ENCODE measurements around the gene KCNJ9.
"Not testable (repeated sequence)": the region's sequence is repeated elsewhere in the genome, so short reads cannot be mapped to it uniquely, and the experiment has no call there.

The KCNJ9 gene

GRCh38 chr1:160122978-160123495 is 41.7 kb downstream of the KCNJ9 start:
- Histone ChIP-seq H3K4me3 (no peak overlapping the region), H3K9me3 (no peaks in the 10 kb centered on the region), H3K27me3 (ENCODE audit: low read depth) (no peaks in the 10 kb centered on the region), H3K4me1 (no peaks in the 10 kb centered on the region), H3K36me3 (replicated peaks) (no peaks in the 10 kb centered on the region)
- DNase-seq (ENCODE audit: low spot score in 2 of 2), result no peak
- in situ Hi-C loops (cut with MboI; ENCODE audit: low sequenced_read_pairs), result no loop called here

GRCh38 chr1:160123726-160124125 is 42.4 kb downstream of the KCNJ9 start:
- H3K9me3 ChIP-seq, result no peaks in the 10 kb centered on the region
- in situ Hi-C loops (cut with MboI; ENCODE audit: low sequenced_read_pairs), result no loop called here
- no peaks in the 10 kb centered on the region for H3K36me3 ChIP-seq (replicated peaks)
- H3K4me1 ChIP-seq, result no peaks in the 10 kb centered on the region
- H3K27me3 ChIP-seq (ENCODE audit: low read depth), result no peaks in the 10 kb centered on the region
- H3K4me3 ChIP-seq, result no peak overlapping the region
- DNase-seq (ENCODE audit: low spot score in 2 of 2), result no peak

DNA sequence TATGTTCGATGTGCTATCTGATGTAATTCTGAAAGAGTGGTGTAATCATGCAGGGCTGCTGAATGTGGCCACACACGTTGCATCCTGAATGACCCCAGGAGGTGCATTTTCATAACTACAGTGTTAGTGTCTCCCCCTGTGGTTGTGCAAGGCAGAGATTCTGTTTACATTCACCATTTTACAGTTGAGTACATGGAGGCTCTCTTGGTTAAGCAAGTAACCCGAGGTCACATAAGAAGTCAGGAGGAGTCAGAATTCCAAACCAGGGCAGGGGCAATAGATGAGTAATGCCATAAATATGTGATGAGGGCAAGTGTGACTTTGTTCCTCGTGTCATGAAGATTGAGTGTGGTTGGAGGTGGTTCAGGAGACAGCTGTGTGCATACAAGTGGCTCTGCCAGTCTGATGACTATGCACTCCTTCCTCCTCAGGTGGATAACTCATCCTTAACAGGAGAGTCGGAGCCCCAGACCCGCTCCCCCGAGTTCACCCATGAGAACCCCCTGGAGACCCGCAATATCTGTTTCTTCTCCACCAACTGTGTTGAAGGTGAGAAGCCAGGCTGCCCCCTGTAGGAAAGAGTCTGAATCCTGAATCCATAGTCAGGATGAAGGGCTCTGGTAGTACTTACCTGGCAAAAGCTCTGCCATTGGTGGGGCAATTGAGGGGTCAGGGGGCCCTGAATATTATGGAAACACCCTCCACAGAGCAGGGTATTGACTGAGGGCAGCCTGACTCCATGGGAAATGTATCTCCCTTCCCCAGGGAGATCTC is 43.6 kb downstream of the KCNJ9 start:
- Histone ChIP-seq H3K36me3 (replicated peaks) (no peaks in the 10 kb centered on the region), H3K4me3 (no peak overlapping the region), H3K9me3 (no peaks in the 10 kb centered on the region), H3K4me1 (no peaks in the 10 kb centered on the region), H3K27me3 (ENCODE audit: low read depth) (no peaks in the 10 kb centered on the region)
- in situ Hi-C loops (cut with MboI; ENCODE audit: low sequenced_read_pairs), result no loop called here
- no peak for DNase-seq (ENCODE audit: low spot score in 2 of 2)

- Histone ChIP-seq H3K4me1 (no peaks in the 10 kb centered on the region), H3K4me3 (no peak overlapping the region), H3K27me3 (ENCODE audit: low read depth) (no peaks in the 10 kb centered on the region), H3K9me3 (no peaks in the 10 kb centered on the region), H3K36me3 (replicated peaks) (no peaks in the 10 kb centered on the region)
- DNase-seq (ENCODE audit: low spot score in 2 of 2), result no peak
- in situ Hi-C loops (cut with MboI; ENCODE audit: low sequenced_read_pairs), result no loop called here
Measured at GRCh38 chr1:160125746-160126145, 44.4 kb downstream of the KCNJ9 start.

DNA sequence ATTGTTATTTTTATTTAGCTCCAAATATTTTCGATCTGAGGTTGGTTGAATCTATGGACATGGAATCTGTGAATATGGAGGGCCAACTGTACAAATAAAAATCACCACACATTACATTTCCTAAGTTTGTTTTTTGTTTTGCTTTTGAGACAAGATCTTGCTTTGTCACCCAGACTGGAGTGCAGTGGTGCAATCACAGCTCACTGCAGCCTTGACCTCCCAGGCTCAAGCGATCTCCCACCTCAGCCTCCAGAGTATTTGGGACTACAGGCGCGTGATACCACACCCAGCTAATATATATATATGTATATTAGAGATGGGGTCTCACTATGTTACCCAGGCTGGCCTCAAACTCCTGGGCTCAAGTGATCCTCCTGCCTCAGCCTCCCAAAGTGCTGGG is 45.0 kb downstream of the KCNJ9 start:
- H3K27me3 ChIP-seq (ENCODE audit: low read depth); DNase-seq (ENCODE audit: low spot score in 2 of 2); in situ Hi-C loops (cut with MboI; ENCODE audit: low sequenced_read_pairs); H3K36me3 ChIP-seq (replicated peaks); H3K4me1 ChIP-seq; H3K4me3 ChIP-seq; H3K9me3 ChIP-seq: not testable (repeated sequence)

DNA sequence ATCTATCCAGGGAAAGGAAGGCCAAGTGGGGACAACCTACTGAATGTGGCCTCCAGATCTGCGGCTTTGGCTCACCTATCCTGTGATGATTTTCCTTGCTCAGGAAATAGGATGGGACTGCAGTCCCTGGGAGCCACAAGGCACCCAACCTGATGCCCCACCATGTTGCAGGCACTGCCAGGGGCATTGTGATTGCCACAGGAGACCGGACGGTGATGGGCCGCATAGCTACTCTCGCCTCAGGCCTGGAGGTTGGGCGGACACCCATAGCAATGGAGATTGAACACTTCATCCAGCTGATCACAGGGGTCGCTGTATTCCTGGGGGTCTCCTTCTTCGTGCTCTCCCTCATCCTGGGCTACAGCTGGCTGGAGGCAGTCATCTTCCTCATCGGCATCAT is 46.0 kb downstream of the KCNJ9 start:
- Histone ChIP-seq H3K27me3 (ENCODE audit: low read depth) (no peaks in the 10 kb centered on the region), H3K4me1 (no peaks in the 10 kb centered on the region), H3K36me3 (replicated peaks) (no peaks in the 10 kb centered on the region), H3K4me3 (no peak overlapping the region), H3K9me3 (no peaks in the 10 kb centered on the region)
- no peak for DNase-seq (ENCODE audit: low spot score in 2 of 2)
- in situ Hi-C loops (cut with MboI; ENCODE audit: low sequenced_read_pairs), result no loop called here

- H3K36me3 ChIP-seq (replicated peaks), result no peaks in the 10 kb centered on the region
- no peaks in the 10 kb centered on the region for H3K4me1 ChIP-seq
- H3K9me3 ChIP-seq, result no peaks in the 10 kb centered on the region
- no peak for DNase-seq (ENCODE audit: low spot score in 2 of 2)
- no peak overlapping the region for H3K4me3 ChIP-seq
- H3K27me3 ChIP-seq (ENCODE audit: low read depth), result no peaks in the 10 kb centered on the region
- in situ Hi-C loops (cut with MboI; ENCODE audit: low sequenced_read_pairs), result no loop called here
Measured at GRCh38 chr1:160127865-160128523, 46.7 kb downstream of the KCNJ9 start.

DNA sequence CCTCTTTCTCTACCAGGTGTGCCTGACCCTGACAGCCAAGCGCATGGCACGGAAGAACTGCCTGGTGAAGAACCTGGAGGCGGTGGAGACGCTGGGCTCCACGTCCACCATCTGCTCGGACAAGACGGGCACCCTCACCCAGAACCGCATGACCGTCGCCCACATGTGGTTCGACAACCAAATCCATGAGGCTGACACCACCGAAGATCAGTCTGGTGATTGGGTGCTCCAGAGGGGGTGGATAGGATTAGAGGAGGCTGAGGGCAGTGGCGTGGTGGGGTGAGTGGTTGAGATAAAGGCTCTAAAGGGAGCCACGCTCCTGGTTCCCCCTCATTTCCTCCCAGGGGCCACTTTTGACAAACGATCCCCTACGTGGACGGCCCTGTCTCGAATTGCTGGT is 47.3 kb downstream of the KCNJ9 start:
- Histone ChIP-seq H3K4me1 (no peaks in the 10 kb centered on the region), H3K4me3 (no peak overlapping the region), H3K27me3 (ENCODE audit: low read depth) (no peaks in the 10 kb centered on the region), H3K36me3 (replicated peaks) (no peaks in the 10 kb centered on the region), H3K9me3 (no peaks in the 10 kb centered on the region)
- no peak for DNase-seq (ENCODE audit: low spot score in 2 of 2)
- in situ Hi-C loops (cut with MboI; ENCODE audit: low sequenced_read_pairs), result no loop called here

GRCh38 chr1:160129046-160129445 is 47.7 kb downstream of the KCNJ9 start:
- Histone ChIP-seq H3K36me3 (replicated peaks) (no peaks in the 10 kb centered on the region), H3K9me3 (no peaks in the 10 kb centered on the region), H3K27me3 (ENCODE audit: low read depth) (no peaks in the 10 kb centered on the region), H3K4me1 (no peaks in the 10 kb centered on the region), H3K4me3 (no peak overlapping the region)
- DNase-seq (ENCODE audit: low spot score in 2 of 2), result no peak
- in situ Hi-C loops (cut with MboI; ENCODE audit: low sequenced_read_pairs), result no loop called here

DNA sequence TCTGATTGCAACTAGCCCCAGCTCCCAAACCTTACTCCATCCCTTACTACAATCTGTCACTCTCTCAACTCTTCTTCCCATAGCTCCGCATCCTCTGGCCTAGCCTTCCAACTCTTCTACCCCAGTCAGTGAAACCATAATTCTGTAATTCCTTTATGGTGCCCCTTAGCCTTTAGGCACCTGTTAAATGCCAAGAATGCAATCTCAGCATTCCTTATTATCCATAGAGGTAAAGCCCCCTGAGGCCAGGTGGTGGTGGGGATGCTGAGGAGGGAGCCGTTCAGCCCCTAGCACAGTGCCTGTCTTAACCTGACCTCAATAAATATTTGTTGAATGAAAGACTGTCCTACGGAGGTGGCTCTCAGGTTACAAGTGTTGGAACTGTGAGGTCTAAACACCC is 48.2 kb downstream of the KCNJ9 start:
- no peaks in the 10 kb centered on the region for H3K27me3 ChIP-seq (ENCODE audit: low read depth)
- DNase-seq (ENCODE audit: low spot score in 2 of 2), result no peak
- H3K4me3 ChIP-seq, result no peak overlapping the region
- no peaks in the 10 kb centered on the region for H3K9me3 ChIP-seq
- no peaks in the 10 kb centered on the region for H3K4me1 ChIP-seq
- in situ Hi-C loops (cut with MboI; ENCODE audit: low sequenced_read_pairs), result no loop called here
- H3K36me3 ChIP-seq (replicated peaks), result no peaks in the 10 kb centered on the region

DNA sequence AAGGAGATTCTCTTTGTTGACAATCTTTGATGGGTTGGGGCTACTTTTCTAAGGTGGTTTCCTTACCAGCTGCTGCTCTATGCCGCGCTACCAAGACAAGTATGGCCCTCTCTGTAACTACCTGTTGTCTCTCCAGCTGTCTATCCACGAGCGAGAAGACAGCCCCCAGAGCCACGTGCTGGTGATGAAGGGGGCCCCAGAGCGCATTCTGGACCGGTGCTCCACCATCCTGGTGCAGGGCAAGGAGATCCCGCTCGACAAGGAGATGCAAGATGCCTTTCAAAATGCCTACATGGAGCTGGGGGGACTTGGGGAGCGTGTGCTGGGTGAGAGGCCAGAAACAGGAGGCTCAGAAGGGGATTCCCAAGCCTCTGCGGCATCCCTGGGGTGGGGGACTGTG is 48.6 kb downstream of the KCNJ9 start:
- Histone ChIP-seq H3K9me3 (no peaks in the 10 kb centered on the region), H3K27me3 (ENCODE audit: low read depth) (no peaks in the 10 kb centered on the region), H3K4me1 (no peaks in the 10 kb centered on the region), H3K4me3 (no peak overlapping the region), H3K36me3 (replicated peaks) (no peaks in the 10 kb centered on the region)
- in situ Hi-C loops (cut with MboI; ENCODE audit: low sequenced_read_pairs), result no loop called here
- no peak for DNase-seq (ENCODE audit: low spot score in 2 of 2)

DNA sequence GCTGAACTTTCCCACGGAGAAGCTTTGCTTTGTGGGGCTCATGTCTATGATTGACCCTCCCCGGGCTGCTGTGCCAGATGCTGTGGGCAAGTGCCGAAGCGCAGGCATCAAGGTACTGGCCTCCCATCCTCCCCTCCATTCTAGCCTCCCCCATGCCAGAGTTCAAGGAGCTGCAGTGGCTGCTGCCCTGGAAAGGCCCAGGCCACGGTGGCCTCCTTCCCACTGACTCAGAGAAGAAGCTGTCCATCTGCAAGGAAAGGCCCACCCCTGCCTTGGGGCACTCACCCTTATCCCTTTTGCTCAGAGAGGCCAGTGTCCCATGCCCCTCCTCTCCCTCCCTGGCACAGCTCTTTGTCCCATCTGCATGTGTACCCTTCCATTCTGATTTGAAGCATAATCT is 49.1 kb downstream of the KCNJ9 start:
- Histone ChIP-seq H3K27me3 (ENCODE audit: low read depth) (no peaks in the 10 kb centered on the region), H3K4me3 (no peak overlapping the region), H3K4me1 (no peaks in the 10 kb centered on the region), H3K9me3 (no peaks in the 10 kb centered on the region), H3K36me3 (replicated peaks) (no peaks in the 10 kb centered on the region)
- in situ Hi-C loops (cut with MboI; ENCODE audit: low sequenced_read_pairs), result no loop called here
- no peak for DNase-seq (ENCODE audit: low spot score in 2 of 2)

GRCh38 chr1:160130939-160131338 is 49.6 kb downstream of the KCNJ9 start:
- in situ Hi-C loops (cut with MboI; ENCODE audit: low sequenced_read_pairs), result no loop called here
- Histone ChIP-seq H3K27me3 (ENCODE audit: low read depth) (no peaks in the 10 kb centered on the region), H3K4me1 (no peaks in the 10 kb centered on the region), H3K36me3 (replicated peaks) (no peaks in the 10 kb centered on the region), H3K9me3 (no peaks in the 10 kb centered on the region), H3K4me3 (no peak overlapping the region)
- DNase-seq (ENCODE audit: low spot score in 2 of 2), result no peak

DNA sequence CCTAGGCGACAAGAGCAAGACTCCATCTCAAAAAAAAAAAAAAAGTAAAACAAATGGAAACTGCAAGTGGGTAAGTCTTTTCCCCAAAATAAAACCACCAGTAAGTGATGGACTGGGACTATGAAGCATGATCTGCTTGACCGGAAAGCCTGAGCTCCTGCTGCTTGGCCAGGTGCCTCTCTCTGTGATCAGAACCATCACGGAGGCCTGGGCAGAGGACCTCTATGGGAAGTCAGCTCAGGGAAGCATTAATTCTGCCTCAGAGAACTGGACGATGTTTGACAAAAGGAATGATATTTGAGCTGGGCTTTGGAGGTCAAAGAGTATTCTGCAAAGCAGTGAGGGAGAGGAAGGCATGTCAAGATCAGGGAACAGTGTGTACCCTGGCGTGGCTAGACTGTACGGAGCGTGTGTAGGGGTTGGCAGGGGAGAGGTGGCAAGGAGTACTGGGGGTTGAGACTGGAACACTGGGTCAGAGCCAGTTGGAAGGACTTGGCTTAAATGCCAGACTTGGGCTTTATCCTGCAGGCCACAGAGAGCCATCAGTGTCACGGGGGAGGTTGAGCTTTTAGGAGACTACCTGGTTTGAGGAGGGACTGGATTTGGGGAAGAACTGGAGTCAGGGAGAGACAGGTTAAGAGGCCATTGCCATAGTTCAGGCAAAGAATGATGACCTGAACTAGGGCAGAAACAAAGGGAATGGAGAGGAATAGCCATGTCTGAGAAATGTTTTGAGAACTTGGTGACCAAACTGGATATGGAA is 50.6 kb downstream of the KCNJ9 start:
- Histone ChIP-seq H3K4me3 (no peak overlapping the region), H3K4me1 (no peaks in the 10 kb centered on the region), H3K9me3 (no peaks in the 10 kb centered on the region), H3K36me3 (replicated peaks) (no peaks in the 10 kb centered on the region), H3K27me3 (ENCODE audit: low read depth) (no peaks in the 10 kb centered on the region)
- in situ Hi-C loops (cut with MboI; ENCODE audit: low sequenced_read_pairs), result no loop called here
- DNase-seq (ENCODE audit: low spot score in 2 of 2), result no peak

Measured in HAP-1 (cell line).